Stimulated activated CD8-positive, alpha-beta memory T cell treated with anti-CD3 and anti-CD28 coated beads, Interleukin-7, amount 100 ng/mL, for 4 hours (primary cell): ENCODE measurements around the gene PRR14.
"Not testable (repeated sequence)": the region's sequence is repeated elsewhere in the genome, so short reads cannot be mapped to it uniquely, and the experiment has no call there.

Experiments
- DNase-seq, 2 donors: peaks; one replicate each; pipeline ENCODE4 v3.0.0-alpha.2; 2020; ENCODE audit warnings: low read depth in 2 of 2

Gene PRR14

GRCh38 chr16:30692396-30693064 is 41.8 kb downstream of the PRR14 start:
- no peak for DNase-seq

GRCh38 chr16:30694926-30695693 is 44.4 kb downstream of the PRR14 start:
- DNase-seq: no peak

DNA sequence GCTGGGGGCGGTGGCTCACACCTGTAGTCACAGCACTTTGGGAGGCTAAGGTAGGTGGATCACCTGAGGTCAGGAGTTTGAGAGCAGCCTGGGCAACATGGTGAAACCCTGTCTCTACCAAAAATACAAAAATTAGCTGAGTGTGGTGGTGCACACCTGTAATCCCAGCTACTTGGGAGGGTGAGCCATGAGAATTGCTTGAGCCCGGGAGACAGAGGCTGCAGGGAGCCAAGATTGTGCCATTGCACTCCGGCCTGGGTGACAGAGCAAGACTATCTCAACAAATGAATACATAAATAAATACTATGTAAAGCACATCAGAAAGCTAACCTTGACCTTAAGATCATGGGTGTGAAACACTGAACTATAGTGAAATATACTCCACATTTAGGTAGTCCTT is 45.9 kb downstream of the PRR14 start:
- DNase-seq: not testable (repeated sequence)

GRCh38 chr16:30697264-30698138 is 46.7 kb downstream of the PRR14 start:
- no peak for DNase-seq

DNA sequence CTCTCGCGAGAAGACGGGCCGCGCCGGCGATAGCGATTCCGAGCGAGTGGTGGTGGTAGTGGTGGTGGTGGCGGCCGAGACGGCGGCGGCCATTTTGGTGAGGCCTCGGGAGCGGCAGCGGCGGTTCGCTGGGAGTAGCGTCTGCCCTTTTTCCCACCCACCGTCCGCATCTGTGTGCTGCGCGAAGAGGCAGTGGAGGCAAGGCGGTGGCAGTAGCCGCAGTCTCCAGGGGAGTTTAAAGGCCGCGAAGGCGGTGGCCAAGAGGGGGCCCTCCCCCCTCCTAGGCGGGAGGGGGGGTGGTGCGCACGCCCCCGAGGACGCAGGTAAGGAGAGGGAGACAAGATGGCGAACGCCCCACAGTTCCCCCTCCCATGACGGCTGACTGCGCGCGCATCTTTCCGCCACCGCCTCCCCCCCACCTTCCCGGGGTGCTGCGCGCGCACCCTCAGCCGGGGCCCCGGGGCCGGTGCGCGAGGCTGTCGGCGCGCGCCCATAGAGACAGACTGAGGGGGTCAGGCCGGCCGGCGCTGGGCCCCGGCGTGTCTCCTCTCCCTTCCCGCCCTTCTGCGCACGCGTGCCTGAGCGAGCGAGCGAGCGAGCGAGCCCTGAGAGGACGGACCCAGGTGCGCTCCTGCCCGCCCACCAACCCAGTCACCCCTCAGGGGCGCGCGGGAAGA is 47.5 kb downstream of the PRR14 start:
- peak; percentile 98 for DNase-seq

GRCh38 chr16:30698816-30699614 is 48.3 kb downstream of the PRR14 start, which contains the start of gene SRCAP:
TSS of gene SRCAP (plus strand) at chr16:30699171. CDS start at chr16:30700825, 1,654 bp downstream.
- DNase-seq: peak; percentile 69 to 76

DNA sequence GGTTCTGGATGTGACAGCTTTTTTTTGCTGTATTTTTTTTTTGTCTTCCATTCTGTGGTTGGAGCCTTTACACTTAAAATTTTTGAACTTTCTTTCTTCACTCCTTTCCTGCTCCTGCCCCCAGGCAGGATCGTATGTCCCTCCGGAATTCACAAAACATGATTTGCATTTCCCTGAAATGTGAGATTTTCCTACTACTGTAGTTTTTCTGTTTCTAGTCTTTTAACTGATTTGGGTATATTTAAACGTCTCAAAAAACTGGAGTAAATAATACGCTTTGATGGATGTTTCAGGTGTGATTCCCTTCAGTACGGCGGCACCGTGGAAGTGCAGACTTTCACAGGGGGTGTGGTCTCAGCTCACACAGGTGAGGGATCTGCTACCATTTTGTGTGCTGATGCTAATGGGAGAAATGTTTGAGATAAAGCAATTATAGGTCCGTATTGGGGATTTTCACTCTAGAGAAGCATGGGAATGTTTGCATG is 48.9 kb downstream of the PRR14 start:
- no peak for DNase-seq

DNA sequence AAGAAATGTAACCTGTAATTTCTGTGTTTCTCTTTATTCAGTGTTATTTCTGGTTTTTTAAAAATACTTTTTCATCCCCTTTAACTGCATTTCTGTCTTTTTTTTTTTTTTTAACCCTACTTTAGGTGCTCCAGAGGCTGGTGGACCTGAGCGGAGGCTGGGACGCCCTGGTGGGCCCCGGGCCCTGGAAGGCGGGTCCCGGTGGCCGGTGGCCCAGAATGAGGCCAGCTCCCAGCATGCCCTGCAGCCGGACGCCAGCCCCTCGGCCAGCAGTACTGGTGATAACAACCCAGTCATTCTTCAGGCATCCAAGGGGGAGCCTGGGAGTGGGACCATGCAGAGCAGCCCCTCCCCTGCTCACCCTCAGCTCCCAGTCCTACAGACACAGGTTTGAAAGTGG is 49.7 kb downstream of the PRR14 start:
- no peak for DNase-seq

DNA sequence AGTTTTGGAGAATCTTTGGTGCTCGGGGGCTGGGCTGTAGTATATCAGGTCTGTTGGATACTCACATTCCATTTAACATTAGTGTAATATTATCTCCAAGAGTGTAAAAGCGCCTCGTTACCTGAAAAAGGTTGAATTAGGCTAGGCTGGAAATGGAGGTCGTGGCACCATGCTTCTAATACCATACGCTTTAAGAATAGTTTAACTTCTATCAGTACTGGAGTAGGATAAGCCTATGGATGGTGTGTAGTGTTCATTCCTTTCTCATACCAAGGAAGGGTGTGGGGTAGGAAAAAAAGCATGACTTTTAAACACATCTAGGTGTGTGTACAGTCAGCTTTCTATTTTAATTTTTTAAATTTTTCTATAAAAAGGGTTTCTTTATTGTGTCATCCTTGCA is 50.2 kb downstream of the PRR14 start:
- DNase-seq: no peak

- not testable (repeated sequence) for DNase-seq
These were observed 52.3 kb downstream of the PRR14 start for GRCh38 chr16:30703071-30703470.

GRCh38 chr16:30703971-30704370 is 53.2 kb downstream of the PRR14 start:
- no peak for DNase-seq
